PFSK-1 (cell line): ENCODE measurements around the gene CYLD.

Experiments used
- REST ChIP-seq, 2 experiments: IDR thresholded peaks; 2 replicates each; pipeline versions ENCODE4 v1.6.1 to v1.8.0; 2011 to 2012; ENCODE audit warnings: low read depth in 2 of 2, low read length in 2 of 2, control low read depth in 1 of 2, inconsistent platforms in 1 of 2, mild to moderate bottlenecking in 1 of 2, moderate library complexity in 1 of 2; ENCODE audit not compliant: insufficient read depth in 1 of 2
- SIN3A ChIP-seq: IDR thresholded peaks from 2 replicates; pipeline ENCODE4 v1.6.1; 2012; ENCODE audit warnings: mild to moderate bottlenecking, low read length, moderate library complexity, borderline replicate concordance; ENCODE audit not compliant: insufficient read depth

- TF ChIP-seq SIN3A (no peak), REST (IDR thresholded peaks at IDR 0.05; ENCODE audit: insufficient read depth in 1 of 2, low read depth in 2 of 2, low read length in 2 of 2) (no peak)
These were observed 35.6 kb upstream of the CYLD start for GRCh38 chr16:50706250-50706649.
